HepG2 (cell line): ENCODE data around the gene CERS6.

Experiments used
- CREB1 ChIP-seq, 2 experiments: fragments of 450-650 bp in 1 of 2; IDR thresholded peaks; 2 replicates each; pipeline ENCODE4 v1.6.1; 2016 to 2017; ENCODE audit warnings: control low read depth in 1 of 2, mild to moderate bottlenecking in 1 of 2, missing compliant biosample characterization in 1 of 2, missing genetic modification characterization in 1 of 2
- EP300 ChIP-seq, 3 experiments: sonication (generic) in 1 of 3; formaldehyde crosslinking in 1 of 3; IDR thresholded peaks; 2 replicates each; pipeline versions ENCODE4 v1.5.1 to v1.6.1; 2011 to 2020; ENCODE audit warnings: low read depth in 2 of 3, low read length in 2 of 3, borderline replicate concordance in 1 of 3, improper control_type of control experiment in 1 of 3, mild to moderate bottlenecking in 1 of 3, missing genetic modification reagents in 1 of 3, moderate library complexity in 1 of 3
- IRF2 ChIP-seq: IDR thresholded peaks from 2 replicates; pipeline ENCODE4 v1.6.1; 2018; ENCODE audit warnings: missing genetic modification reagents, missing compliant biosample characterization
- KDM2A ChIP-seq: sonication (generic); formaldehyde crosslinking; IDR thresholded peaks from 2 replicates; pipeline ENCODE4 v1.4.0; 2020; ENCODE audit warnings: low read depth, missing genetic modification reagents, borderline replicate concordance
- MAF1 ChIP-seq: sonication (generic); formaldehyde crosslinking; IDR thresholded peaks from 2 replicates; pipeline ENCODE4 v1.5.0; 2020; ENCODE audit warnings: missing genetic modification reagents, borderline replicate concordance
- MYC ChIP-seq: sonication (generic); formaldehyde crosslinking; IDR thresholded peaks from 2 replicates; pipeline ENCODE4 v1.9.0; 2021; ENCODE audit warnings: missing genetic modification reagents, borderline replicate concordance
- NR3C1 ChIP-seq: sonication (generic); formaldehyde crosslinking; IDR thresholded peaks from 2 replicates; pipeline ENCODE4 v1.4.0; 2020; ENCODE audit warnings: missing genetic modification reagents
- SETDB1 ChIP-seq: sonication (generic); formaldehyde crosslinking; IDR thresholded peaks from 2 replicates; pipeline ENCODE4 v1.5.1; 2020; ENCODE audit warnings: missing genetic modification reagents, mild to moderate bottlenecking, borderline replicate concordance
- ZNF616 ChIP-seq: sonication (generic); formaldehyde crosslinking; IDR thresholded peaks from 2 replicates; pipeline ENCODE4 v1.5.0; 2020; ENCODE audit warnings: low read depth, mild to moderate bottlenecking, missing genetic modification reagents
- TF ChIP-seq, protein P1 (sequence below): sonication (generic); formaldehyde crosslinking; IDR thresholded peaks from 2 replicates; pipeline ENCODE4 v1.5.0; 2020; ENCODE audit warnings: mild to moderate bottlenecking, missing genetic modification reagents, moderate library complexity
- TF ChIP-seq, protein P2 (sequence below): sonication (generic); formaldehyde crosslinking; IDR thresholded peaks from 2 replicates; pipeline ENCODE4 v1.5.0; 2020; ENCODE audit warnings: missing genetic modification reagents

GRCh38 chr2:168670478-168670877 lies 214.4 kb downstream of the CERS6 start:
- TF ChIP-seq, protein P1, sequence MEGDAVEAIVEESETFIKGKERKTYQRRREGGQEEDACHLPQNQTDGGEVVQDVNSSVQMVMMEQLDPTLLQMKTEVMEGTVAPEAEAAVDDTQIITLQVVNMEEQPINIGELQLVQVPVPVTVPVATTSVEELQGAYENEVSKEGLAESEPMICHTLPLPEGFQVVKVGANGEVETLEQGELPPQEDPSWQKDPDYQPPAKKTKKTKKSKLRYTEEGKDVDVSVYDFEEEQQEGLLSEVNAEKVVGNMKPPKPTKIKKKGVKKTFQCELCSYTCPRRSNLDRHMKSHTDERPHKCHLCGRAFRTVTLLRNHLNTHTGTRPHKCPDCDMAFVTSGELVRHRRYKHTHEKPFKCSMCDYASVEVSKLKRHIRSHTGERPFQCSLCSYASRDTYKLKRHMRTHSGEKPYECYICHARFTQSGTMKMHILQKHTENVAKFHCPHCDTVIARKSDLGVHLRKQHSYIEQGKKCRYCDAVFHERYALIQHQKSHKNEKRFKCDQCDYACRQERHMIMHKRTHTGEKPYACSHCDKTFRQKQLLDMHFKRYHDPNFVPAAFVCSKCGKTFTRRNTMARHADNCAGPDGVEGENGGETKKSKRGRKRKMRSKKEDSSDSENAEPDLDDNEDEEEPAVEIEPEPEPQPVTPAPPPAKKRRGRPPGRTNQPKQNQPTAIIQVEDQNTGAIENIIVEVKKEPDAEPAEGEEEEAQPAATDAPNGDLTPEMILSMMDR (CRISPR knock-in tag), result no peak
- TF ChIP-seq EP300 (IDR thresholded peaks at IDR 0.05; ENCODE audit: low read depth in 2 of 2, low read length in 2 of 2) (no peak), EP300 (CRISPR knock-in tag; IDR thresholded peaks at IDR 0.05; ENCODE audit: borderline replicate concordance) (no peak), ZNF616 (no peak), SETDB1 (CRISPR knock-in tag) (no peak), MYC (CRISPR knock-in tag) (no peak), NR3C1 (no peak), KDM2A (CRISPR knock-in tag) (no peak), MAF1 (CRISPR knock-in tag) (no peak), IRF2 (CRISPR knock-in tag) (no peak), CREB1 (IDR thresholded peaks at IDR 0.05) (no peak), CREB1 (CRISPR knock-in tag; IDR thresholded peaks at IDR 0.05) (no peak)
- TF ChIP-seq, protein P2, sequence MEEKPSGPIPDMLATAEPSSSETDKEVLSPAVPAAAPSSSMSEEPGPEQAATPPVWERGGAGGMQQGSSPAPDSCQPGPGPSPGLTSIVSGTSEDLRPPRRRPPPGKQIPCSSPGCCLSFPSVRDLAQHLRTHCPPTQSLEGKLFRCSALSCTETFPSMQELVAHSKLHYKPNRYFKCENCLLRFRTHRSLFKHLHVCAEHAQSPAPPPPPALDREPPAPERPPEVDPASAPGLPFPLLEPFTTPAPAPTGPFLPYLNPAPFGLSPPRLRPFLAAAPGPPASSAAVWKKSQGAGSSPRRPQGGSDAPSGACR, result no peak
